COLO668 (cell line): ENCODE measurements around the gene AEN.

Source experiments
- DNase-seq: peaks from one replicate; lab custom pipeline; 2025; ENCODE audit not compliant: unreplicated experiment; lab: John Stamatoyannopoulos, UW

Gene AEN, protein sequence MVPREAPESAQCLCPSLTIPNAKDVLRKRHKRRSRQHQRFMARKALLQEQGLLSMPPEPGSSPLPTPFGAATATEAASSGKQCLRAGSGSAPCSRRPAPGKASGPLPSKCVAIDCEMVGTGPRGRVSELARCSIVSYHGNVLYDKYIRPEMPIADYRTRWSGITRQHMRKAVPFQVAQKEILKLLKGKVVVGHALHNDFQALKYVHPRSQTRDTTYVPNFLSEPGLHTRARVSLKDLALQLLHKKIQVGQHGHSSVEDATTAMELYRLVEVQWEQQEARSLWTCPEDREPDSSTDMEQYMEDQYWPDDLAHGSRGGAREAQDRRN

DNA sequence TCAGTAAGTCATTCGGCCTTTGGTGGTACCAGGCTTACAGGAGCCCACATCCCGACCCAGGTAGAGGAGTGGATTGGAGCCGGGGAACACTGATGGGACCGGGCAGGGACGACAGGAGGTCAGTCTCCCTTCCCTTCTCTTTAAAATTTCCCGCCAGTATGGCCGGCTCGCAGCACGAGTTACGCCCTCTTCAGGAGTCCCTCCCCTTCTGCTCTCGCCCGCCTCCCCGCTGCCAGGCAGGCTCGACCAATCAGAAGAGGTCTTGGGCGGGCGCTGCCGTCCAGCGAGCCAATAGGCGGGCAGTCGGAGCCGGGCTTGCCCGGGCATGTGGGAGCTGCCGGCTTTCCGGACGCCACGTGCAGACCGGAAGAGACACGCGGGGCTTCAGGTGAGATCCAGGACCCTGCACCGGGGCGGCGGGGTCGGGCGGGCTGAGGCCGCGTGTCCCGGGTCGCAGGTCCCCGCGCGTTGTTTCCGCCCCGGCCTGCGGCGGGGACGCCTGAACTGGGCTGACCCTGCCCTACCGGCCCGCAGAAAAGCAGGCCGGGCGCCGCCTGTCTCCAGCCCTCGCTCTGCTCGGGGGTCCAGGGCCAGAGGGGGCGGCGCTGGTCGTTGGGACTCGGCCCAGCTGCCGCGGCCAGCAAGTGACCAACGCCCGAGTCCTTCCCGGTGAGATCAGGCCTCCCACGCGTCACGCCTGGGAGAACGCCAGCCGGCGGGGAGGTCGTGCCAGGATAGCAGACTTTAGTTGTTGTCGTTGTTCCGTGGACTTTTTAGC, at the start of gene AEN:
Gene AEN (plus strand): TSS at position 346 of the 778 bp plus-strand sequence. CDS start 4,870 bp downstream, outside the sequence.
- DNase-seq: peak; percentile 96

GRCh38 chr15:88571852-88572259, 49.3 kb upstream of the AEN start:
- peak; percentile 29 for DNase-seq

DNA sequence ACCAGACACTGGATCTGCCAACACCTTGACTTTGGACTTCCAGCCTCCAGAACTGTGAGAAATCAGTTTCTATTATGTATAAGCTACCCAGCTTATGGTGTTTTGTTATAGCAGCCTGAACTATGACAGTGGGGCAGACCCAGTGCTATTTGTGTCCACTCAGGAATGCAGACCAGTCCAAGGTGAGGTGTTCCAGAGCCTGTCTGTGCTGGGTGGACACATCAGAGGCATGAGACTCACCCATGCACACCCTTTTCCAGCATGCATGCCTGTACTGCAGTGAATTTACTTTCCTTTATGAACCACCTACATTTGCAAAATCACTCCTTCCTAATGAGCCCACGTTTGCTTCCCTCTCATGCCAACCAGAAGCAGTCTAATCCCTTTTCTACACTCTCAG, 47.1 kb upstream of the AEN start:
- no peak for DNase-seq

DNA sequence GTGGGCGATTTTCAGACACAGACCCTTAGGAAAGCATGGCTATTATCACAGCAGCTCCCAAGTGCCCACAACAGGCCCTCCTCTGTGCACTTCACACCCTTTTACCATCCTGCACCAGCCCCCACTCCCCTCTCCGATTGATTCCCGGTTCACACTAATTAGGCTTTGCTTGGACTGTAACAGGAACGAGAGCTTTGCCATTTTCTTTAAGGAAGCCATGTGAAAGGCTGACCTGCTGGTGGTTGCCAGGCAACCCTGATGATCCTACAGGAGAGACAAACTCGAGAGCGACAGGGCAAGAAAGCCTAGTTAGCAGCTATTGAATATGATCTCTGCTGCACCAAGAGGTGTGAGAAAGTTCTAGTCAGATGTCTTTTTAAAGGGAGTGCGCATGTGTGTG, 46.5 kb upstream of the AEN start:
- DNase-seq: peak; percentile 20

DNA sequence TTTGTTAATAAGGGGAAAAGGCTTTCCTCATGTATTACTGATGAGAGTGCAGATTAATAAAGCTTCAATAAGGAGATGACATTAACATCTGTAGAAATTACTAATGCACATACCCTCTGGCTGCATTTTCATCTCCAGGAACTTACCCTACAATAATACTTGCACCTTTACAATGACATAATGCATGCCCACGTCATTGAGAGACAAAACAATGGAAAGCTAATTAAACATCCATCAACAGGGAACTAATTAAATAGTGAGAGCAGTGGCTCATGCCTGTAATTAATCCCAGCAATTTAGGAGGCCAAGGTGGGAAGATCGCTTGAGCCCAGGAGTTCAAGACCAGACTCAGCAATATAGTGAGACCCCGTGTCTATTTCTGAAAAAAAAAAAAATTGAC, 41.8 kb upstream of the AEN start:
- no peak for DNase-seq

DNA sequence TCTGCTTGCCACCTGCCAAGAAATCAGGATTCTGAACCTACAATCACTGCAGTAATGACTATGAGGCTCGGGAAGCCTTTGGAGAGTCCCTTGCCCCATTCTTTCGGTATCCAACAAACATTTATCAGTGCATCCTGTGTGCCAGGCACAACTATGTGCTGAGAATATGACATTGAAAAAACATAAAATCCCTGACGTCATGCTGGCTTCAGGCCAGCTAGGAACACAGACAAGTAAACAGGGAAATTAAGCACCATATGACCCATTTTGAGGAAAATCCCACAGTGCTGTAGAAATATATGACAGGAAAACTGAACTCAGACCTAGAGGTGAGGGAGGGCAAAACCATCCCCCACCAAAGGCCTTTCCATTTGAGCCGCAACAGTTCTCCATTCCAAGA, 40.6 kb upstream of the AEN start:
- peak; percentile 17 for DNase-seq

DNA sequence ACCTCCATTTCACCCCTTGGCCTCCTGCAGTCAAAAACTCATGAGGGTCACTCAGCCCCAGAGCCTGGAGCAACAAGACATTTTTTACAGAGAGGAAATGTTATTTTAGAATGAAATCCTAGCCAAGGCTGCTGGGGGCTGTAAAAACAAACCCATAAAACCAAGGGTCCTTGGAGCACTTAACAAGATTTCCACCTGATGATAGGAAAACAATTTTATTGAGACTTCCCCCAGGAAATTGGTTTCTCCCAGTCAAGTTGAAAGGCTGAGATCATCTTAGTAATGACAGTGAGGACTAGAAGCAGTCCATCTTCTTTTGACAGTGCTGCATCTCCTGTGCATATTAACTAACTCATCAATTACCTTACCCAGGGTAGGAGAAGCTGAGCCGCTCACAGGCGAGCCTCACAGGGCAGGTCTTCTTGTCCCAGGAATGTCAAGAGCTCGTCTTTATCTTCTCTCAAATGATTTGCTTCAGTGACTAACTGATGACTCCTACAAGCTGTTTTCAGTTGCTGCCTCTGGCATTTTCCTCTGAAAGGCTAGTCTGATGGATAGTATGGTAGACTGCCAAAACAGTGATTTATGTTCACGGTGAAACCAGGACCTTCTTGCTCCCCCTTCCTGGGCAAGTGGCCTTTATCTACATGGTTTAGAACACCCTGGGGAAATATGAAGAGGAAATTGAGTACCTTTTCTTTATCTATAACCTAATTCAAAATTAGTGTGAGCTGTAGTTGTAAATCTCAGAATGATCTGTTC, 34.6 kb upstream of the AEN start:
- DNase-seq: no peak

- no peak for DNase-seq
Measured at GRCh38 chr15:88590759-88591158, 30.4 kb upstream of the AEN start.

GRCh38 chr15:88591384-88591783, 29.8 kb upstream of the AEN start:
- DNase-seq: no peak

GRCh38 chr15:88603885-88604284, 17.3 kb upstream of the AEN start:
- DNase-seq: peak; percentile 46

DNA sequence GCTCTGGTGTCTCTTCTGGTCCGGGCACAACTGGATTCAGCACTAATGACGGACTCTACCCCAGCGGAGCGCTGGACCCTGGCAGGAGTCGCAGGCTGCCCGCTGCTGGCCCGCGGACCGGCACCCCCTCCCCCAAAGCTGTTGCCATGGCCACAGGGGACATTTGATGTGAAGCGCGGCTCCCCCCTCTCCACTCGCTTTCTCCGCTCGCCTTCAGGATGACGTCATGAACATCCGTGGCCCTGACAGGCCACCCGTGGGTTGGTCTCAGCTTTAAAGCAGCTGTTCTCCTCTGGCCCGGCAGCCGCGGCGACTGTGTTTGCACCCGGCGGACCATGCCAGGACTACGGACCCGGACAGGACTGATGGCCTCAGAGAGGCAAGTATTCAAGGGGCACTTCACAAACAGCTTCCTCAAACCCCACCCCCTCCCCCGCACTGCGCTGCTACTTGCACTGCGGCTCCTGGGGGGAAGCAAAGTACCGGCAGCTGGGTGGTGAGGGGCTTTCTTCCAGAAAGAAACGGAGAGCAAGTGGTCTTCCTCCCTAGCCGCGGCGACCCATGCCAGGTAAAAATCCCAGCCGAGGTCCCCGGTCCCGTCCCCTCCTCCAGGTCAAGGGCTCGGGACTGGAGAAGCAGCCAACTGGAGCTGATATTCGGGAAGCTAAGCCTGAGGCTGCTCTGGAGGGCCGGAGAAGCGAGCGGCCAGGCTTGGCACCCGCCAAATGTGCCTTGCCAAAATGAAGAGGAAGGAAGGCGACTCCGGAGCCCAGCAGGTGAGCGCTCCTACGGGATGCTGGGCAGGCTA, 16.6 kb upstream of the AEN start:
- DNase-seq: peak; percentile 70

- peak; percentile 57 for DNase-seq
Measured at GRCh38 chr15:88605189-88606069, 15.7 kb upstream of the AEN start.

- peak; percentile 75 for DNase-seq
Measured at GRCh38 chr15:88606070-88606794, 14.9 kb upstream of the AEN start.

- DNase-seq: no peak
Measured at GRCh38 chr15:88607951-88608350, 13.2 kb upstream of the AEN start.

GRCh38 chr15:88608607-88609181, 12.4 kb upstream of the AEN start:
- no peak for DNase-seq

DNA sequence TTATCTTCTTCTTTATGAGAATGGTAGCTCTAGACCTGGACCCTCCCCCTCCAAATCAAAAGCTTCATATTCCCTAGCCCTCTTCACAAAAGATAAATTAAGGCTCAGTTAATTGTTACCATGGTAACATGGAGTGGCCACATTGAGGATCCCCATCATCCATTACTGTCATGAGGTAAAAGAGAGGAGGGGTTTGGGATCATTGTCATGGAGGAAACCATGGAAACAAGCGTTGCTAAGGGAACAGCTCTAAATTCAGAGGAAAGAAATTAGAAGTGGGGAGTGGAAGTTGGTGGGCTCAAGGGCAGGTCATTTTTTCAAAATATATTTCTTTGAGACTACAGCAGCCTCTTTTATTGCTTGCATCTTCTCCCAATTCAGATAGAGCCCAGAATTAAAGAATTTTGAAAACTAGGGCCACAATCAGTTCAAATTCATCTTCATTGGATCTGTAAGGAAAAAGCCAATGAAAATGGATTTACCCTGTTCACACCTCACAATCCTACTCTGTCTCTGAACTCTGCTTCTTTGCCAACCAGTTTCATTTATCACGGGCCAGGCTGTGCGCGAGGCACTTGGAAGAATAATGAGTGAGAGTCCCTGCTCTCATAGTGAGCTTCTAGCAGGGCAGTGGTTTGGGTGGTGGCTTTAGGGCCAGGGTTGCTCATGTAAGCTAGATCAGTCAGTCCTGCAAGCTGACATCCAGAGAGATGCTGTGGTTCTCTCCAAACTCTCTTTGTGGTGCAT, 11.6 kb upstream of the AEN start:
- DNase-seq: no peak

- DNase-seq: no peak
Measured at GRCh38 chr15:88610701-88611231, 10.4 kb upstream of the AEN start.
